HG02870 (cell line): ENCODE data around the gene SLC4A5.
A peak's percentile ranks its signal among the peaks of the same experiment; 100 is the strongest.
"Not testable (repeated sequence)": the region's sequence is repeated elsewhere in the genome, so short reads cannot be mapped to it uniquely, and the experiment has no call there.

Source experiments
- ATAC-seq: cut with Tn5 transposase; IDR thresholded peaks from one replicate; pipeline ENCODE4 v1.9.1; 2021; ENCODE audit warnings: mild to moderate bottlenecking, moderate library complexity; ENCODE audit not compliant: unreplicated experiment

SLC4A5 gene

DNA sequence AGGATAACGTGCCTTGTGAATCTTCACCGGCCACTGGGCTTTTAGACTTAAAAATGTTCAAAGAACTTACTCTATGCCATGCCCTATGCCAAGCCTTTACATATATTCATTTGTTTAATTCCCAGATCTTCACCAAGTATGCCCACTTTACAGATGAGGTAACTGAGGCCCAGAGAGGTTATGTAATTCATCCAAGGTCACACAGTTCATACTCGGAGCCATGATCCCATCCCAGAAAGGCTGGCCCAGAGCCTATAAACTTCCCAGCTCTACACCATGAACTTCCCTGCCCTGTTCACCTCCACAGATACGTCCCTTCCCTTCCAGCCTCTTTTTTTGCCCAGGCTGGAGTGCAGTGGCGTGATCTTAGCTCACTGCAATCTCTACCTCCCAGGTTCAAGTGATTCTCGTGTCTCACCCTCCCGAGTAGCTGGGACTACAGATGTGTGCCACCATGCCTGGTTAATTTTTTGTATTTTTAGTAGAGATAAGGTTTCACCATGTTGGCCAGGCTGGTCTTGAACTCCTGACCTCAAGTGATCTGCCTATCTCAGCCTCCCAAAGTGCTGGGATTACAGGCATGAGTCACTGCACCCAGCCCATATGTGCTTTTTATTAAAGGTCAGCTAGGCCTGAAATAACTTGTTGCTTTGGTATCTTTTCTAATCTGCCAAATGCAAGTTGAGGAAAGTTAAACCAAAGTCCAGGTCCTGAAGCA is 100.7 kb downstream of the SLC4A5 start:
- no peak for ATAC-seq

DNA sequence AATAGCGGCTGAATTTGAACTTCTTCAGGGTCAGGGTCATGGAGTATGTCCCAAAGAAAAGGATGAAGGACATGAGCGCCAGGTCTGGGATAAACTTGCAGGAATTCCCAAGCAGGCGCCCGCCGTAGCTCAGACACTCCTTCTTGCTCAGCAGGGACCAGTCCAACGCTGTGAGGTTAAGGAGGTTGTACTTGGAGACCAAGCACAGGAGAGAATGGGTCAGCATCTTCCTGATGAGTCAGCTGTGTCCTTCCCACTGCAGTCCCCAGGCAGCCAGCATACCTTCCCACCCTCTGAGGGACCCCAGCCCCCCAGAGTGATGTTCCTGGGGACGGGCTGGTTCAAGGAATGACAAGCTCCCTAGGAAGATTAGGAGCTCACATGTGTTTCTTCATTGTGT is 103.9 kb downstream of the SLC4A5 start:
- ATAC-seq: no peak

DNA sequence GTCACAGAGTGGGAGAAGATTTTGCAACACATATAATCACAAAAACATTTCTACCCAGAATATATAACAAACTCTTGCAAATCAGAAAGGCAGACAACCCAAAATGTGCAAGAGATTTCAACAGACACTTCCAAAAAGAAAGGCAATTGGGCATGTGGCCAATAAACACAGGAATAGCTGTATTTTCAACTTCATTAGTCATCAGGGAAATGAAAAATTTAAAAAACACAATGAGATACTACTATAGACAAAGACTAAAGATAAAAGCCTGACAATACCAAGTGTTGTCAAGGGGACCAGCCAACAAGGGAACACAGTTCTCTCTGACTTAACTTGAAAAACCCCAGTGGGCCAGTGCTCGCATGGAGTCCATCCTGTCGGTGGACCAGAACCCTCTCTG is 104.3 kb downstream of the SLC4A5 start:
- no peak for ATAC-seq

DNA sequence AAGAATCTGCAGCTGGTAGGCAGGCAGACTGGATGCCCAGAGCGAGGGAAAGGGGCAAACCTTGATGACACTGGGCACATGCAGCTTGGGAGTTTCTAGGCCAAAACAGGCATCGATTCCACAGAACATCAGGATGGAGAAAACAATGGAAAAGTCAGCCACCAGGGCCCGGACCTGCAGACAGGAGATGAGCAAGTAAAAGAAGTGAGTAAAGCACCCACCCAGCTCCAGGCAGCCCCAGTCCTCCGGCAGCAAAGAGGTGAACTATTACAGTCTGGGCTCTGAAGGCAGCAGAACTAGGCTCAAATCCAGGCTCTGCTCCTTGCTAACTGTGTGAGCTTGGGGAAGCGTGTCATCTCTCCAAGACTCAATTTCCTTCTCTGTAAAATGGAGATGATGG is 108.2 kb downstream of the SLC4A5 start:
- ATAC-seq: no peak

DNA sequence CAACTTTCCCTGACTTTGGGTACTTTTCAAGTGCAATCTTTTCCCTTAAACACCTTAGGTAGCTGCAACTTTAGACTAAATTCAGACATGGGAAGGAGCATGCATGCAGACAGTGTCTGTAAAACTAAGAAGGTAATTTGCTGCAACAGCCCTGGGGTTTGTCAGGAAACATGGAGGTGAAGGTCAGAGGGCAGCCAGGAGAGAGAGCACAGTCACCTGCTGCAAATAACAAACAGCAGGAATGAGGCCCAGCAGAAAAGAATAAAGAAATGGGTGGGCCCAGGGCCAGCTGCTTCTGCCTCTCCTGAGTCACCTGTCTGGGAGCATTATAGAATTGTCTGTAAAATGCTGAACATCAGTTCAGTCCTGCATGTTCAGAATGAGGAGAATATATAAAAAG is 109.6 kb downstream of the SLC4A5 start:
- ATAC-seq: no peak

DNA sequence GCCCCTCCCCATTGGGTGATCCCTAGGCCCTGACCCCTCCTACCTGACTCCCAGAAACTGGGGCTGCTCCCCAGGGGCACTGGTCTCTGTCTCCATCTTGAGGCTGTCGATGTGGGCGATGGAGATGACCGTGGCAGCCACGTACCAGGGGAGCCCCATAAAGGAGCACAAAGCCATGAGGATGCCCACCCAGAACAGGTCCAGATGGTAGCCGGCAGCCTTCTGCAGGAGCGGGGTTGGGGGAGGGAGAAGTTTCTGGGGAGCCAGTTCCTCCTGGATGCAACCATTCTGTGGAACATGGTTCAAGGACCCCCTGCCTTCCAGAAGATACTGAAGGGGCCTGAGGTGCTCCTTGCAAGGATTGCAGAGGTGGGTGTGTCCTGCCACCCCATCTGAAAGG is 110.8 kb downstream of the SLC4A5 start:
- ATAC-seq: no peak

DNA sequence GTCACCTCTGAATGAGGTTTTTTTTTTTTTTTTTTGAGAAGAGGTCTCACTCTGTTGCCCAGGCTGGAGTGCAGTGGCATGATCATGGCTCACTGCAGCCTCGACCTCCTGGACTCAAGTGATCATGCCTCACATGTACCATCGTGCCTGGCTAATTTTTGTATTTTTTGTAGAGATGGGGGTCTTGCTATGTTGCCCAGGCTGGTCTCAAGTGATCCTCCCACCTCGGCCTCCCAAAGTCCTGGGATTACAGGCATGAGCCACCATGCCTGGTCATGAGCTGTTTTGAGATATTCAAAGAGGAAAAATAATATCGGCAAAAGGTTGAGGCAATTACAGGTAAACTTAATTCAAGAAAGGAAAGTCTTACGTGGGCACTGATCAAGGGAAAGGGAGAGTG is 113.4 kb downstream of the SLC4A5 start:
- ATAC-seq: not testable (repeated sequence)

DNA sequence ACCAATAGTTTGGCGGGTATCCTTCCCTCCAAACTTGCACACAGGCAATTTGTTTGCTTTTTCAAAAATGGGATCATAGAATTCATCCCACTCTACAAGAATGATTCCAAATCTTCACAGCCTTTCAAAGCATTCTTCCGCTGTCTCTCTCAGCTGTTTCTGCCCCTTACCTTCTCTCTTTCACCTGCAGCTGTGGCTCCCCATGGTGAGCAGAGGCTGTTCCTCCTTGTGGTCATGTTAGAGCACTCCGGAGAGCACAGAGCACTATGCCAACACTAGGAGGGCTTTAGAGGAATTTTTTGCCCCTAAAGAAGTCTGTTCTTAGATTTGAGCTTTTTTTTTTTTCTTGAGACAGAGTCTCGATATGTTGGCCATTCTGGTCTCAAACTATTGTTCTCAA is 114.4 kb downstream of the SLC4A5 start:
- ATAC-seq: no peak

DNA sequence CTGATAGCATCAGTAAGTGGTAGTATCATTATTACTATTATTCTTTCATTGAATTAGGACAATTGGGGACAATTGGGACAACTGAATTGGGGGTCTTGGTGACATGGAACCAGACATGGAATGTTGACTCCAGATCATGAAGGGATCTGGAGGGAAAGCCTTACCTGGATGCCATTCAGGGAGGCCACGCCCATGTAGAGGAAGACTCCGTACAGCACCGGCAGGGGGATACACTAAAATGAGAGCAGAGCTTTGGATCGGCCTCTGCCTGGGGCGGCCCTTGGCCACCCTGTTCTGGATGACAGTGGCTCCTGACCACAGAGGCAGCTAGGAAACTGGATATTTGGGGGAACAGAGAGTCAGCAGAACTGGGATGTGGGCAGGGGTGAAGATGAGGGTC is 115.6 kb downstream of the SLC4A5 start:
- no peak for ATAC-seq

DNA sequence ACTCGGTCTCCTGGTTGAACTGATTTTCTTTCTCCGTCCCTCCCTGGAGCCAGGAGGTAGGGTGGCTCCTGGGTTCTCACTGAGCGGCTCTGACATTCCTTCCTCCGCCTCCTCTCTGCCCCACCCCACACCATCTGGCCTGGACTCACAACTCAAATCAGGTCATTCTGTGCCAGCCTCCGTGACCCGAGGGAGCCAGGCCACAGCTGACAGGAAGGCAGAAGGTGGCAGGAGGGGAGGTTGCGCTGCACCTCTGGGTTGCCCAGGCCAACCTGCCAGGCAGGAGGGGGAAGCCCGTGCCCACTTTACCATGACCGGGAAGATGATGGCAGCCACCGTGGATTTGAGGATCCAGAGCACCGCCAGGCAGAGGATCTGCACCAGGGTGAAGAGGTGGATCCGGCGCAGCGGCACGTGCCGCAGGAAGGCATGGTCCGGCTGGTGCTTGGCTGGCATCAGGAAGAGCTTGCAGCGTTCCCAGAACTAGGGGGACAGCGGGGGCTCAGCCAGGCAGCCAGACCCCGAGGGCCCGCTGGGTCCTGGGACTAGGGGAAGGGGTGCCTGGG is 116.5 kb downstream of the SLC4A5 start:
- no peak for ATAC-seq

DNA sequence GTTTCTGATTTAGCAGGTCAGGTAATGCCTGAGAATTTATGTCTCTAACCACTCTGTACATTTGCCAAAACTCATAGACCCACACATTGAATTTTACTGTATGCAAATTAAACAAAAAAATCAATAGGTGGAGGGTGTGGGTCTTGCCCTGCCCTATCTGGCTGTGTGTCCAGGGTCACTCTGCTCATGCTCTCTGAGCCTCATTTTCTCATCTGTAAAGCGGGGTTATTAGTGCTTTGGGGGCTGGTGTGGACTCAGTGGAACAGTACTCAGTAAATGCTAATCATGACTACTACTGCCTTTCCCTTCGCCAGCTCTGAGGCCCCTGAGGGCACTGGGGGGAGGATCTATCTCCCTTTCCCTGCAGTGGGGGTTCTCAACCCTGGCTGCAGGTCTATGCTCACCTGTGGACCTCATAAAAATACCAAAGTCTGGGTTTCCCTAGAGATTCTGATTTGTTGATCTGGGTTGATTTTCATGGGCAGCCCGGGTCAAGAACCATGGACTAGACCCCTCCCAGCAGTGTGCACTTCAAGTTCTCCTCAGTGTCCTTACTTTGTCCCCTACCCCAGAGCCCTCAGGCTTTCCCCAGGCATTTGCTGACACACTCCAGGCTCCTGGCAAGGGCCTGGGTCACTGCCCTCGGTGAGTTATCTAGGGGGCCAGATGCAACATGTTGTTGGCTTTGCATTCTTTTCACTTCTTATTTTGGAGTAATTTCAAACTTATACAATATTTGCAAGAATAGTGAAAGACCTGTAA is 117.3 kb downstream of the SLC4A5 start:
- no peak for ATAC-seq

DNA sequence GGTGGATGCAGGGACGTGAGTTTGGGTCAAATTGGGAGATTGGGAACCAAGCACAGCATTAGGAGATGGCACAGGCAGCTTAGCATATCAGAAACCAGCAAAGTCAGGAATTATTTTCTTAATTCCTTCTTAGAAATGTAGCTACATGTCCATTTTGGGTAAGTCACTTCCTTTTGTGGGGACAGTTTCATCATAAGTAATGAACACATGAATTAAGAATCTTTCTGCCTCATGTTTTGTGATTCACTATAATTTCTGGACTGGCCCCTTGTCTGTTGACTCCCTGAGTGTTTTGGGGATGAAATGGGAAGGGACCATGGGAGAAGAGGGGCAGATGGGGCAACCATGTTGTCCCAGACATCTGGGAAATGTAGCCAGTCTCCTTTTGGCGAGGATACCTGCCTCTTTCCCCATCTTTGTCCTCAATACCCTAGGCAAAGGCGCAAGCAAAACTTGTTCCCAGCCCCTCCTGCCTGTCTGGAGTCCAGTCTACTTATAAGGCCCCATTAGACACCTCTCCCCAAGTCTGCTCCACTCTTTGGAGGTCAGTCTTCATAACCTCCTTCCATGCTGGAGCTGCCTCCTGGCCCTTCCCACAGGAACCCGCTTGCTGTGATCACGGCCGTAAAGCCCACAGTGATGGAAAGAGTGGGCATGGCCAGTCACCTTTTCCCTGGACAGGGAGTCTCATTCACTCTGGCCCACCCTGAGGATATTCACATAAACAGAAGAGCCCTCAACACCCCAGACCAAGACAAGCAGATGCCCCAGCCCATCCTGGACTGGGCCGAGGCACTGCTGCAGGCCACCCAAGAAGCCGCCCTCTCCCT is 119.1 kb downstream of the SLC4A5 start:
- ATAC-seq: no peak

DNA sequence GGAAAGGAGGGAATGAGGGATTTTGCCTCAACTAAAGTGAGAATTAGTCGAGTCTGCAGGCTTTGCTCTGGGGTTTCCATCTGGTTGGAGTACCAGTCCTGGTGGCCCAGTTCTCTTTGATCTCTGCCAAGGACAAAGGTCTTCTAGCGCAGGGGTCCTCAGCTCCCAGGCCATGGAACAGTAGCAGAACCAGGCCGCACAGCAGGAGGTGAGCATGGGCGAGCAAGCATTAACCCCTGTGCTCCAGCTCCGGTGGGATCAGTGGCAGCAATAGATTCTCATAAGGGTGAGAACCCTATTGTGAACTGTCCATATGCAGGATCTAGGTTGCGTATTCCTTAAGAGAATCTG is 120.9 kb downstream of the SLC4A5 start:
- no peak for ATAC-seq

DNA sequence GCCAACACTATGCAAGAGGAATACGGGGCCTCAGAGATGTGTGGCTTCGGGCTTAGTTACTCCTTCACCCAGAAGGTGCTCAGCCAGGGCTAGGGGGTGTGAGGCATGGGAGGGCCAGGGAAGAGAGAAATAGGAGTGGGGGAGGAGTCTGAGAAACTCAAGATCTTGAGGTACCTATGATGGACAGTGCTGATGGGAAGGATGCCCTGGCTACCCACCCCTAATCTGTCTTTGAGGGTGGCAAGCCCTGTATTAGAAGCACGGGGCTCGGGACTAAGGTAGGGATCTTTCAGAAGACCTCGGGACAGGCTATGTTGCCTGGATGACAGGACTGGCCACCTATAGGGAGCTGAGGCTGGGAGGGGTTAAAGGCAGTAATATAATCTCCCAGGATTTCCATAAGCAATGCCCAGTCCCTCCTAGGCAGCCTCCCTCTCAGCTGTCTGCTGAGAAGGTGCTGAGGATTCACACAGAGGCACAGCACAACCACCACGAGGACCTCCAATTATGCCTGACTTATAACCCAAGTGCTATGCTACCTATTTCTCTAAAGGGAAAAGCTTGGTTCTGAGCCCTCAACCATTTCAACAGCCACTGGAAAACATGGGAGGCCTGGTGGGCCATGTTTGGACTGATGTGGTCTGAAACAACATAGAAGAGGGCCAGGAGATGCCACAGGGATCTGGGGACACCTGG is 121.5 kb downstream of the SLC4A5 start:
- no peak for ATAC-seq

DNA sequence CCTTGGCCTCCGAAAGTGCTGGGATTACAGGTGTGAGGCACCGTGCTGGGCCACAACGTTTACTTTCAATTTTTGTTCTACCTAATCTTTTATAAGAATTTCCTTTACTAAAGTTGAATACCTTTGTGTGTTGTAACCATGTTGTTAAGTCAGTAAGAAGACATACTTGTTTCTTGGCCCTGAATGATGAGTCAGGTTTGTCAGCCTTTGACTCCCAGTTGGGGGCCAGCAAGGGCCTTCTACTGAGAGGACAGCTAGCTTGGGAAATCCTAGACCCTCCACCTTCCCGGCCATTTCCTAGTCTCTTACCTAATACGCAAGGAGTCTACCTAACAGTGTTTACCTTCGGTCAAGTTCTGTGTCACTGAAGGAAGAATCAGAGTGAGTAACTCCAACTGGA is 122.1 kb downstream of the SLC4A5 start:
- no peak for ATAC-seq

DNA sequence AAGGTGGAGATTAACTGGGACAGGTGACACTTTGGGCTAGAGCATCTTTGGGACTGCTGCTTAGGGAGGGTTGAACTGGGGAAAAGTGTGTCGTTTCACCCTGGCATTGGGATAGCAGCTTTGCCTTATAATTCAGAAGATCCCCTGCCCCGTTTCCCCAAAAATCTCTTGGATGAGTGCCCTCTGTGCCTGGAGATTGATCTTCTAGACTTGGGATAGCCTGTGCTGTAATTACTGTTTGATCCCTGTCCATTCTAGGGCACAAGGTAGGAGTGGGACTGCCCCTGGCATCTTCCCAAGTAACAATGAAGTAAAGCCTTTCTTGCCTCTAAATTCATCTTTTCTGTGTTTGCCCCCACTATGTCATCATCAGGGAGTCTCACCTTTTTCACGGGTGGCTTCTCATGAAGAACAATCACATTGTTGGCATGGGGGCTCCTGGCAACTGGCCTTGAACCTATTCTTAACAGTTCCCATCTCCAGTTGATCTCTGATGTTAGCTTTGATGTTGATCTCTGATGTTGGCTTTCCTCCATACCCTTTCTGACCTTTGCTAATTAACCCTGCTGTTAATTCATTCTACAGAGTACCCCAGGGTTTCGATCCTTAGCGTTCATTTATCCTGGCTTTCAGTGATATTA is 123.2 kb downstream of the SLC4A5 start:
- ATAC-seq: no peak

DNA sequence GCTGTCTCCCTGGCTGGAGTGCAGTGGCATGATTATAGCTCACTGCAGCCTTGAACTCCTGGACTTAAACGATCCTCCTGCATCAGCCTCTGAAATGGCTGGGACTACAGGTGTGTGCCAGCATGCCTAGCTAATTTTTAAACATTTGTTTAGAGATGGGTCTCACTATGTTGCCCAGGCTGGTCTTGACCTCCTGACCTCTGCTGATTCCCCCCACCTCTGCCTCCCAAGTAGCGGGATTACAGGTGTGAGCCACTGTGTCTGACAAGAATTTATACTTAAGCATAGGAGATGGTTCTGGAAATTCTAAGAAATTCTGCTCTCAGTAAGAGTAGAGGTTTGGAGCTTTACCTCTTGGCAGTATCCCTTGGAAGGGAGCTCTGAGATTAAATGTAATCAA is 126.6 kb downstream of the SLC4A5 start:
- ATAC-seq: no peak

DNA sequence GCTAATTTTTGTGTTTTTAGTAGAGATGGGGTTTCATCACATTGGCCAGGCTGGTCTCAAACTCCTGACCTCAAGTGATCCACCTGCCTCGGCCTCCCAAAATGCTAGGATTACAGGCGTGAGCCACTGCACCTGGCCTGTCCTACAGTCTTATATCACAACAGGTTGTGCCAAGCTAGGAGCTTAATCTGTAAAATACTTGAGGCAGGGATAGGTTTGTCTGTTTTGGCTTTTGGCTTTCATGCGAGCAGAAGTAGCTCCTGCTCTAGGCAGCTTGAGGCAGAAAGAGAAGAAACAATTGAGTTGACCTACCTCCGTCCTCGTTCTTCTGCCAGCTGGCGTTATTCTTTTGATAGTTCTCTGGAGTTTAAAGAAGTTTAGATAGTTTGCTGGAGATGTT is 127.4 kb downstream of the SLC4A5 start:
- ATAC-seq: not testable (repeated sequence)

DNA sequence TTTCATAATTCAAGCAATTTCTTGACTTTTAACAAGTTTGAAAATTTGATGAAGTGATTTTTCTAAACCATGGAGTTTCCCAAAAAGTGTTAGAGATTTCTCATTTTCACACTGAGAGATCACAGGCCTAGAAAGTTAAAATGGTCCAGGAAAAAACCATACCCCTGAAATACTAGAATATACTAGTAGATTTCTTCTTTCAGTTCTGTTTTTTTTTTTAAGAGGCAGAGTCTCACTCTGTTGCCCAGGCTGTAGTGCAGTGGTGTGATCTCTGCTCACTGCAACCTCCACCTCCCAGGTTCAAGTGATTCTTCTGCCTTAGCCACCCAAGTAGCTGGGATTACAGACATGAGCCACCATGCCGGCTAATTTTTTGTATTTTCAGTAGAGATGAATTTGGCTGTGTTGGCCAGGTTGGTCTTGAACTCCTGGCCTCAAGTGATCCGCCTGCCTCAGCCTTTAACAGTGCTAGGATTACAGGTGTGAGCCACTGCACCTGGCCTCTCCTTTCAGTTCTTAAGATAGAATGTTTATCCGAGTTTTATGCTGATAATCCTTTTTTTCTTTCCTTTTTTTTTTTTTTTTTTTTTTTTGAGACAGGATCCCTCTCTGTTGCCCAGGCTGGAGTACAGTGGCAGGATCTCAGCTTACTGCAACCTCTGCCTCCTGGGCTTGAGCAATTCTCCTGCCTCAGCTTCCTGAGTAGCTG is 130.4 kb downstream of the SLC4A5 start:
- ATAC-seq: no peak

DNA sequence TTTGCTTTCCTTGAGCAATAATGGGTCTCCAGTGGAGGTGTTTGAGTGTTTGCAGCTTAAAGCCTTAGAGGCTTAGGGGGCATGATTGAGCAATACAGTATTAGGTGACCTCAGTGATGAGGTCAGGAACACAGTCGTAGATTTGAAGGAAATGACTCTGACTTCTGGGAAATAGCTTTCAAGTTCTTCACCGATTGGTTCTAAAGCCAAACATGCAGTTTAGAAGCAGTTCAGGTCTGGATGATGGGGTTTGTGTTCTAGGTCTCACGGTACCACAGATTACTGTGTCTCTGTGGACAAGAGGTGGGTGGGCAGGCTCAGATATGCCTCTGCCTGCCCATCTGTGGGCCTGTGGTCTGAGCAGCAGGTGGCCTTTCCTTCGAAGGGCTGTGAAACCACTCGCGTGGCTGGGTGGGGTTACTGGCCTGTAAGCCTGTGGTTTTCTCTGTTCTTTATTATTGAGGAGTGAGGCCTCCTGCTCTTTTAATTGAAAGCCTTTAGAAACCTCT is 137.0 kb downstream of the SLC4A5 start:
- ATAC-seq: peak; percentile 81
